Activated CD8-positive, alpha-beta memory T cell treated with anti-CD3 and anti-CD28 coated beads, Interleukin-2, amount 10 ng/mL, durations not matched to agents 7 days and 5 days (primary cell): ENCODE data around the gene TBC1D5. TPM values are rescaled to one million over a fixed set of nuclear protein-coding genes. Genes with fewer than 3 reads are reported as not detected.
"Not testable (repeated sequence)": the region's sequence is repeated elsewhere in the genome, so short reads cannot be mapped to it uniquely, and the experiment has no call there.

Source experiments
- ATAC-seq: fragments of 150-1000 bp; cut with Tn5 transposase; one replicate; pipeline ENCODE4 v1.10.0; 2021; ENCODE audit warnings: moderate library complexity
- CTCF ChIA-PET: fragments of 350-600 bp; sonication (Branson Sonifier 250); formaldehyde crosslinking; loops from one replicate; lab custom pipeline; 2021; ENCODE audit warnings: antibody characterized with exemption; lab: Charles Lee
- DNase-seq: peaks from one replicate; pipeline ENCODE4 v3.0.0-alpha.2; 2020
- H3K27ac Mint-ChIP-seq: one replicate; pipeline ENCODE4 v1.8.0; 2021; ENCODE audit warnings: mild to moderate bottlenecking, mixed read lengths
- H3K27me3 Mint-ChIP-seq: one replicate; pipeline ENCODE4 v1.8.0; 2021; ENCODE audit warnings: mixed read lengths
- H3K36me3 Mint-ChIP-seq: one replicate; pipeline ENCODE4 v1.8.0; 2021; ENCODE audit warnings: mild to moderate bottlenecking, mixed read lengths
- H3K4me1 Mint-ChIP-seq: one replicate; pipeline ENCODE4 v1.8.0; 2021; ENCODE audit warnings: mixed read lengths
- H3K4me3 Mint-ChIP-seq: one replicate; pipeline ENCODE4 v1.8.0; 2021; ENCODE audit warnings: mild to moderate bottlenecking, moderate library complexity, mixed read lengths
- H3K9me3 Mint-ChIP-seq: one replicate; pipeline ENCODE4 v1.8.0; 2022; ENCODE audit warnings: low read depth, mixed read lengths
- total RNA-seq, 2 experiments: library from RNA; stranded (reverse); gene quantifications; one replicate each; pipeline ENCODE4 v1.2.3, GENCODE V29; 2021

The TBC1D5 gene, protein sequence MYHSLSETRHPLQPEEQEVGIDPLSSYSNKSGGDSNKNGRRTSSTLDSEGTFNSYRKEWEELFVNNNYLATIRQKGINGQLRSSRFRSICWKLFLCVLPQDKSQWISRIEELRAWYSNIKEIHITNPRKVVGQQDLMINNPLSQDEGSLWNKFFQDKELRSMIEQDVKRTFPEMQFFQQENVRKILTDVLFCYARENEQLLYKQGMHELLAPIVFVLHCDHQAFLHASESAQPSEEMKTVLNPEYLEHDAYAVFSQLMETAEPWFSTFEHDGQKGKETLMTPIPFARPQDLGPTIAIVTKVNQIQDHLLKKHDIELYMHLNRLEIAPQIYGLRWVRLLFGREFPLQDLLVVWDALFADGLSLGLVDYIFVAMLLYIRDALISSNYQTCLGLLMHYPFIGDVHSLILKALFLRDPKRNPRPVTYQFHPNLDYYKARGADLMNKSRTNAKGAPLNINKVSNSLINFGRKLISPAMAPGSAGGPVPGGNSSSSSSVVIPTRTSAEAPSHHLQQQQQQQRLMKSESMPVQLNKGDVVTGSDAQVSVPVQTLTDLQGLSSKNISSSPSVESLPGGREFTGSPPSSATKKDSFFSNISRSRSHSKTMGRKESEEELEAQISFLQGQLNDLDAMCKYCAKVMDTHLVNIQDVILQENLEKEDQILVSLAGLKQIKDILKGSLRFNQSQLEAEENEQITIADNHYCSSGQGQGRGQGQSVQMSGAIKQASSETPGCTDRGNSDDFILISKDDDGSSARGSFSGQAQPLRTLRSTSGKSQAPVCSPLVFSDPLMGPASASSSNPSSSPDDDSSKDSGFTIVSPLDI
- 10 to 100 TPM; 54.3 to 58.9 TPM for total RNA-seq

DNA sequence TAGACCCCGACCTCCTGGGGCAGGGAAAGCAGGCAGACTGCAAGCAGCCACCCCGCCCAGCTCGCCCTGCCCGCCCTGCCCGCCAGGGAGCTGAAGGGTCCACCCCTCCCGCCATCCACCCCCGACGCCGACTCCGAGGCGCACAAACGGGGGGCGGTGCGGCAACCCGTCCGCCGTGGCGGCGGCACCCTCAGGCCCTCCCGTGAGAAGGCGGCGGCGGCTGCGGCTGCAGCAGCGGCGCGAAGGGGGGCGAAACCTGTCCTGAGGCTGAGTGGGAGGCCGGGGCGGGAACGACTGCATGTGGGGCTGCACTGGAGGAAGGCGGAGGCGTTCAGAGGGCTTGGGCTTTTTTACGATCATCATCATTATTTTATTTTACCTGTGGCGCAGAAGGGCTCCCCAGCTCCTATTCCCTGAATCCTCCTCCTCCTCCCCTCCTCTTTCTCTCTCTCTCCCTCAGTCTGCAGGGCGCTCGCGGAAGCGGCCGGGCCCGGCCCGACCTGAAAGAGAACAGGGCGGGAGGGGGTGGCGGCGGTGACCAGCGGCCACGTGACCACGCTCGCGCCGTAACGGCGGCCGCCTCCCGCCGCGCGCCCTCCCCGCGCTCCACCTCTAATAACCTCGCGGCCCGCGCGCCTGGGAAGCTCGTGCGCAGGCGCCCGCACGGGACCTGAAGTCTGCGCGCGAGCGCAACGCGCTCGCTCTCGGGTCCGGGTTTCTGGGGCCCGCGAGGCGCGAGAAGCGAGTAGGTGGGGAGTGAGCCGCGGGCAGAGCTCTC lies at the start of gene TBC1D5:
Gene TBC1D5 (minus strand): TSS at position 530 of the 778 bp plus-strand sequence. CDS start 234,061 bp downstream, outside the sequence.
- peak; percentile 96 for DNase-seq
- ATAC-seq = peak; percentile 95
- H3K36me3 Mint-ChIP-seq = peaks cover 8% of the 10 kb centered on the region
- peak within 1 kb of the TSS; percentile 96 for H3K27ac Mint-ChIP-seq
- no peaks in the 10 kb centered on the region for H3K9me3 Mint-ChIP-seq
- CTCF ChIA-PET = interaction anchor here (1.0 to 1.8 kb wide), 3 partner anchors 10 to 97 kb away, joined by 4 to 8 read pairs (median 4); no protein-coding TSS in a partner anchor
- H3K27me3 Mint-ChIP-seq = no peaks in the 10 kb centered on the region
- H3K4me1 Mint-ChIP-seq = peaks cover 52% of the 10 kb centered on the region
- peak within 1 kb of the TSS; percentile 88 for H3K4me3 Mint-ChIP-seq

DNA sequence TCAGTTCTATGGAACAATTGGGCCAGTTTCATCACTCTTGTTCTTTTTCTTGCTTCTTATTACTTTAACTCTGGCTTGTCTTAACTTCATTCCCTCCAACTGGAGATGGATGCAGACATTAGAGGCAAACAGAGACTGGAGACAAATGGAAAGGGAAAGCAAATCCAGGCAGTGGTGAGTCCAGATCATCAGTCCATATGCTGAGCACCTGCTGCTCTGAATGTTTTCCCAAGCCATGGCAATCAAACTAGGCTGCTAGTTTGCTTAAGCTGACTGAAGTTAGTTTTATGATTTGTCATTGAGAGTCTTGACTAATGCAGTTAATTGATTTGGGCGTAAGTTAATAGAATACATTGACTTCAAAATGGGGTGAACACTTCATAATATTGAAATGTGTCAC lies 41.0 kb upstream of the TBC1D5 start:
- Mint-ChIP-seq H3K4me3 (no peak overlapping the region), H3K27me3 (peaks cover 6% of the 10 kb centered on the region), H3K4me1 (peaks cover 18% of the 10 kb centered on the region), H3K36me3 (peaks cover 48% of the 10 kb centered on the region), H3K27ac (no peak overlapping the region), H3K9me3 (peaks cover 13% of the 10 kb centered on the region)
- DNase-seq (no peak), ATAC-seq (no peak)
- CTCF ChIA-PET = no interaction called here

DNA sequence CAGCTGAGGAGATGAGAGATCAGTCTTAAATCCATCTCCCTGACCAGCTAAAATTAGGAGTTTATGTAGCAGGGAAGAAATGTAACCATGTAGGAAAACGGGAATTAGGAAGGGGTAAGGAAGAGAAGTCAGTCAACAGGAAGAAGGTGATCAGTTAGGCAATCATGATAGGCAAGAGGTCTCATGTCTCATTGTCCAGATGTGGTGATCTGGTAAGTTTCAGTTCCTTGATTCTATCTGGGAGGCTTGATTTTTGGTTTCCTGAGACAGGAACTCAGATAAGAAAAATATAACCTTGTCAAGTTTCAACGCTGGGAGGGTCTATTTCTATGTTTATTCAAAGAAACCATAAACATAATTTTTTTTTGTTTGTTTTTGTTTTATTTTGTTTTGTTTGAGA lies 40.3 kb upstream of the TBC1D5 start:
- Mint-ChIP-seq H3K27ac (no peak overlapping the region), H3K27me3 (peaks cover 6% of the 10 kb centered on the region), H3K4me3 (no peak overlapping the region), H3K4me1 (peaks cover 18% of the 10 kb centered on the region), H3K9me3 (peaks cover 15% of the 10 kb centered on the region), H3K36me3 (peaks cover 52% of the 10 kb centered on the region)
- ATAC-seq = no peak
- CTCF ChIA-PET = interaction anchor here (1.4 kb wide), 1 partner anchor 58 kb away, joined by 4 read pairs; no protein-coding TSS in a partner anchor
- no peak for DNase-seq

DNA sequence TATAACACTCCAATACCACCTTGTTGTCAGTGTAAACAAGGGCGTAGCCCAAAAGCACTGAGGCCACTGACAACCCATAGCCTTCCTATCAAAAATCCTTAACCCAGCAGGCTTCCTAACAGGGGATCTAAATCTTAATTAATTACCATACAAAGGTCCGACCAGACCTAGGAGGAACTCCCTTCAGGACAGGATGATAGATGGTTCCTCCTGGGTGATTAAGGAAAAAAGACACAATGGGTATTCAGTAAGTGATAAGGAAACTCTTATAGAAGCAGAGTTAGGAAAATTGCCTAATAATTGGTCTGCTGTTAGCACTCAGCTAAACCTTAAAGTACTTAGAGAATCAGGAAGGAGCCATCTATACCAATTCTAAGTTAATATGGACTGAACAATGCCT lies 37.9 kb upstream of the TBC1D5 start:
- Mint-ChIP-seq H3K9me3 (peaks cover 15% of the 10 kb centered on the region), H3K4me1 (peaks cover 32% of the 10 kb centered on the region), H3K36me3 (peaks cover 69% of the 10 kb centered on the region)
- ATAC-seq, H3K4me3 Mint-ChIP-seq, H3K27ac Mint-ChIP-seq, CTCF ChIA-PET, H3K27me3 Mint-ChIP-seq, DNase-seq: not testable (repeated sequence)

DNA sequence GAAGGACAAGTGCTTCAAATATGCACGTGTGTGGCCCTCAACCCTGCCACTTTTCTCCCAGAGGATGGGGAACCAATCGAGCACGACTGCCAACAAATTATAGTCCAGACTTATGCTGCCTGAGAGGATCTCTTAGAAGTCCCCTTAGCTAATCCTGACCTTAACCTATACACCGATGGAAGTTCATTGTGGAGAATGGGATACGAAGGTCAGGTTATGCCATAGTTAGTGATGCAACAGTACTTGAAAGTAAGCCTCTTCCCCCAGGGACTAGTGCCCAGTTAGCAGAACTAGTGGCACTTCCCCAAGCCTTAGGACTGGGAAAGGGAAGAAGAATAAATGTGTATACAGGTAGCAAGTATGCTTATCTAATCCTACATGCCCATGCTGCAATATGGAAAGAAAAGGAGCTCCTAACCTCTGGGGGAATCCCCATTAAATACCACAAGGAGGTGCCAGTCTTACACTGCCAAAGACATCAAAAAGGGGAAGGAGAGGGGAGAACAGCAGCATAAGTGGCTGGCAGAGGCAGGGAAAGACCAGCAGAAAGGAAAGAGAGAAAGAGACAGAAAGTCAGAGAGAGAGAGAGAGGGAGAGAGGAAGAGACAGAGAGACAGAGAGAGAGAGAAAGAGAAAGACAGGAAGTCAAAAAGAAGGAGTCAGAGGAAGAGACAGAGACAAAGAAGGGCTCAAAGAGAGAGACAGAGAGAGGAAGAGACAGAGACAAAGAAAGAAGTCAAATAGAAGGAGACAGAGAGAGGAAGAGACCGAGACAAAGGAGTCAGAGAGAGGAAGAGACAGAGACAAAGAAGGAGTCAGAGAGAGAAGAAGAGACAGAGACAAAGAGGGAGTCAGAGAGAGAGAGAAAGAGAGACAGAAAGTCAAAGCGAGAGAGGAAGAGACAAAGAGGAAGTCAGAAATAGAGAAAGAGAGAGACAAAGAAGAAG lies 37.1 kb upstream of the TBC1D5 start:
- DNase-seq, H3K27me3 Mint-ChIP-seq, H3K4me3 Mint-ChIP-seq, ATAC-seq, CTCF ChIA-PET: not testable (repeated sequence)
- peaks cover 65% of the 10 kb centered on the region for H3K36me3 Mint-ChIP-seq
- peak overlapping the region; percentile 29 for H3K27ac Mint-ChIP-seq
- peaks cover 15% of the 10 kb centered on the region for H3K9me3 Mint-ChIP-seq
- peaks cover 40% of the 10 kb centered on the region for H3K4me1 Mint-ChIP-seq

DNA sequence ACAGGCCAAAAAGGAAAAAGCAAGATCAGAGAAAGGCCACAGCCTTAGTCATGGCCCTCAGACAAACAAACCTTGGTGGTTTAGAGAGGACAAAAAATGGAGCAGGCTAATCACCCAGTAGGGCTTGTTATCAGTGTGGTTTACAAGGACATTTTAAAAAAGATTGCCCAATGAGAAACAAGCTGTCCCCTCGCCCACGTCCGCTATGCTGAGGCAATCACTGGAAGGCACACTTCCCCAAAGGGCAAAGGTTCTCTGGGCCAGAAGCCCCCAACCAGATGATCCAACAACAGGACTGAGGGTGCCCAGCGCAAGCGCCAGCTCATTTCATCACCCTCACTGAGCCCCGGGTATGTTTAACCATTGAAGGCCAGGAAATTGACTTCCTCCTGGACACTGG lies 34.9 kb upstream of the TBC1D5 start:
- H3K27me3 Mint-ChIP-seq, CTCF ChIA-PET, H3K4me3 Mint-ChIP-seq, H3K27ac Mint-ChIP-seq, ATAC-seq, DNase-seq: not testable (repeated sequence)
- peaks cover 61% of the 10 kb centered on the region for H3K36me3 Mint-ChIP-seq
- peaks cover 13% of the 10 kb centered on the region for H3K9me3 Mint-ChIP-seq
- H3K4me1 Mint-ChIP-seq = peaks cover 45% of the 10 kb centered on the region

DNA sequence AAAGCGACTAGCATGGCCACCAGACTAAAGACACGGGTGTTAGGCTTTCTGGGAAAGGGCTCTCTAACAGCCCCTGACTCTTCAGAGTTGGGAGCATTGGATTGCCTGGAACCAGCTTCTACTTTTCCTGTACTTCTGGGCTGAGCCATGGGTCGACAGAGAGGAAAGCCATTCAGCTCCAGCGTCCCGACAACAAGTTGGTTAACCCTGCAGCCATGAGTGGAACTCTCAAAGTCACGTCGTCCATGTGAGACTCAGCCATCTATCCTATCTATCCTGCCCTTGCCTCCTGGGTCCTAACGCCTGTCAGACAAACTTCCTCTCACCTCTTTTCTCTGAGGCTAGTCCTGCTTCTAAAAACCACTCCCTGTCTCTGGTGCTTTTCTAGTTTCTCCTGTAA lies 32.6 kb upstream of the TBC1D5 start:
- peaks cover 47% of the 10 kb centered on the region for H3K4me1 Mint-ChIP-seq
- DNase-seq (peak; percentile 79), ATAC-seq (peak; percentile 58)
- H3K9me3 Mint-ChIP-seq = peaks cover 12% of the 10 kb centered on the region
- H3K36me3 Mint-ChIP-seq = peaks cover 45% of the 10 kb centered on the region
- H3K4me3 Mint-ChIP-seq = peak overlapping the region; percentile 75
- peaks cover 13% of the 10 kb centered on the region for H3K27me3 Mint-ChIP-seq
- H3K27ac Mint-ChIP-seq = peak overlapping the region; percentile 91
- CTCF ChIA-PET = interaction anchor here (1.4 kb wide), 1 partner anchor 32 kb away, joined by 8 read pairs; the partner anchor contains the start of gene TBC1D5

DNA sequence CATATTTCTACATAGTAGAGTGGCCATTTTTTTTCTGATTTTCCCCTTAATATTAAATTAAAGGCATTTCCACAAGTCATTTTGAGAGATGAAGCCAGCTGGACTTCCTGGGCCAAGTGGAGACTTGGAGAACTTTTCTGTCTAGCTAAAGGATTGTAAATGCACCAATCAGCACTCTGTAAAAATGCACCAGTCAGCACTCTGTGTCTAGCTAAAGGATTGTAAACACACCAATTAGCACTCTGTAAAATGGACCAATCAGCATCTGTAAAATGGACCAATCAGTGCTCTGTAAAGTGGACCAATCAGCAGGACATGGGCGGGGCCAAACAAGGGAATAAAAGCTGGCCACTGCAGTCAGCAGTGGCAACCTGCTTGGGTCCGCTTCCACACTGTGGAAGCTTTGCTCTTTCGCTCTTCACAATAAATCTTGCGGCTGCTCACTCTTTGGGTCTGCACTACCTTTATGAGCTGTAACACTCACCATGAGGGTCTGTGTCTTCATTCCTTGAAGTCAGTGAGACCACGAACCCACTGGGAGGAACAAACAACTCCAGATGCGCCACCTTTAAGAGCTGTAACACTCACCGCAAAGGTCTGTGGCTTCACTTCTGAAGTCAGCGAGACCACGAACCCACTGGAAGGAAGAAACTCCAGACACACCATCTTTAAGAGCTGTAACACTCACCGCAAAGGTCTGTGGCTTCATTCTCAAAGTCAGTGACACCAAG lies 31.9 kb upstream of the TBC1D5 start:
- DNase-seq (peak; percentile 94), ATAC-seq (peak; percentile 81)
- peak overlapping the region; percentile 75 for H3K4me3 Mint-ChIP-seq
- H3K27me3 Mint-ChIP-seq = peaks cover 13% of the 10 kb centered on the region
- CTCF ChIA-PET = interaction anchor here (1.4 kb wide), 1 partner anchor 32 kb away, joined by 8 read pairs; the partner anchor contains the start of gene TBC1D5
- H3K9me3 Mint-ChIP-seq = not testable (repeated sequence)
- peaks cover 39% of the 10 kb centered on the region for H3K4me1 Mint-ChIP-seq
- H3K36me3 Mint-ChIP-seq = peaks cover 38% of the 10 kb centered on the region
- H3K27ac Mint-ChIP-seq = peak overlapping the region; percentile 91

DNA sequence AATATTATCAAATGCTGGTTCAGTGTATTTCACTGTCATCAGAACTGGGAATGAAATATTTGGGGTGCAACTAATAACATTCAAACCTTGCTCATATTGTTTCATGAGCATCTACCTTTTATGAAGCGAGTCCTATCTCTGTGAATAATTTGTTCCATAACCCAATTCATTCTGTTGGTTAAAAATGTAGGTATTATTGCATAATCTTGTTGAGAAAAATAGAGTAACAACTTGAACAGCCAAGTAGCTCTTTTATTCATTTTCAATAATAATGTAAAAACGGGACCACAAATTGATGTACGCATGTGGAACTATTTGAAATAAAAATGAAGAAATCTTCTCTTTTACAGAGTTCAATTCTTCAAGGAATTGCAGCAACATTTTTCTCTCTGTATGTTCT lies 30.1 kb upstream of the TBC1D5 start:
- no peak for DNase-seq
- peaks cover 8% of the 10 kb centered on the region for H3K9me3 Mint-ChIP-seq
- peaks cover 15% of the 10 kb centered on the region for H3K27me3 Mint-ChIP-seq

DNA sequence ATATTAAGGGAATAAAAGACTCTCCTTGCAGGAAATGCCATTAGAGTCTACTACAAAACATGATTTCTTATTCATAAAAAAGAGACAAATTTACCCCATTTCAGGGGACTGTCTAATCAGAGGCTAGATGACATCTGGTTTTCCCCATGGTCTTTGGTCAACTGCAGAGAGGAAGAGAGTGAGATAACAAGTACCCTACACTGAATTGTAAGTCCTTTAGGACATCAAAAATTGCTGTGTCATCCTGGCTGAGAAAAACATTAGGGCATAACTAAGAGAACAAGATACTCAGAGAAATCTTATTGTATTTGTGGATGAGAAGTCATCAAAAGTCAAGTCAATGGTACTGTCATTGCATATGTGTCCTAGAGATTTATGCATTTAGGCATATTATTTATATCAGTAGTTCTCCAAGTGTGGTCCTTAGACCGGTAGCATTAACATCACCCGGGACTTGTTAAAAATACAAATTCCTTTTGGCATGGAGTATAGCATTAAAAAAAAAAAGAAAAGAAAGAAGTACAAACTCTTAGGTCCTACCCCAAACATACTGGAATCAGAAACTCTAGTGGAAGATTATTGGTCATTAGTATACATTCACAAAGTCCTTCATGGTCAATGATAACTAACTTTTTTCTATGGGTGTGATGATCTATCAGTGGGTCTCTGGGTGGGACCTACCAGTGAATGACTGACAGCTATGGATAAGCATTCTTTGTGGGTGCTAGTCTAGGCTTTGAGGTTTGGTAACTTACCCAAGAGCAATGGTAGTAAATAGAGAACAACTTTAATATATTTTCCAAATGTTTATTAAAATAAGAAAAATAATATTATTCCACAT lies 29.0 kb upstream of the TBC1D5 start:
- H3K4me1 Mint-ChIP-seq = peaks cover 28% of the 10 kb centered on the region
- ATAC-seq = no peak
- no peak overlapping the region for H3K27ac Mint-ChIP-seq
- H3K27me3 Mint-ChIP-seq = peaks cover 15% of the 10 kb centered on the region
- peaks cover 8% of the 10 kb centered on the region for H3K9me3 Mint-ChIP-seq
- CTCF ChIA-PET = no interaction called here
- H3K4me3 Mint-ChIP-seq = no peak overlapping the region
- peaks cover 22% of the 10 kb centered on the region for H3K36me3 Mint-ChIP-seq
- DNase-seq = no peak

More for the DNA sequence above, 30.1 kb upstream of the TBC1D5 start:
- H3K4me1 Mint-ChIP-seq = peaks cover 34% of the 10 kb centered on the region
- peaks cover 33% of the 10 kb centered on the region for H3K36me3 Mint-ChIP-seq
- no peak overlapping the region for H3K27ac Mint-ChIP-seq
- CTCF ChIA-PET = interaction anchor here (1.2 kb wide), 1 partner anchor 69 kb away, joined by 3 read pairs; no protein-coding TSS in a partner anchor
- no peak for ATAC-seq
- no peak overlapping the region for H3K4me3 Mint-ChIP-seq

DNA sequence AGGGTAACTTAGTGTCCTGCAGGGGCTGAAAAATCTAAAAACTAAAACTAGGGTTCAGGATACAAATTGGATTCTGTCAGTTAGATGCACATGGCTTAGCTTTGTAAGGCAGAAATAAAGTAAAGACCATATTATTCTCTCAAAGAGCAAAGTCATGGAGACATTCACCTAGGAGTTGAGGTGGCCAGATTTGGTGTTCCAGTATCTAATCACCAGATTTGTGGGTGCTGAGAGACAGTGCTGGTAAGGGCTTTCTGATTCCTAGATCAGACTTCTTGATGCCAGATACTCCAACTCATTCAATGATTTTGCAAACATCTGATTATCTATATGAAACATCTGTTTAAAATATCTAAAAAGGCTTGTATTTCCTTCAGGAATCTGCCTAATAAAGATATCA lies 28.3 kb upstream of the TBC1D5 start:
- Mint-ChIP-seq H3K4me3 (no peak overlapping the region), H3K27ac (no peak overlapping the region), H3K4me1 (peaks cover 23% of the 10 kb centered on the region), H3K36me3 (peaks cover 16% of the 10 kb centered on the region), H3K27me3 (peaks cover 18% of the 10 kb centered on the region), H3K9me3 (peaks cover 8% of the 10 kb centered on the region)
- no peak for DNase-seq
- ATAC-seq = no peak
- CTCF ChIA-PET = no interaction called here
